SIG-M5 (cell line): Measurements from ENCODE around the gene HAUS7.

Experiments used
- DNase-seq: peaks from one replicate; lab custom pipeline; 2025; lab: John Stamatoyannopoulos, UW

The HAUS7 gene

GRCh38 chrX:153499341-153499740, 29.0 kb upstream of the HAUS7 start:
- DNase-seq, result no peak

DNA sequence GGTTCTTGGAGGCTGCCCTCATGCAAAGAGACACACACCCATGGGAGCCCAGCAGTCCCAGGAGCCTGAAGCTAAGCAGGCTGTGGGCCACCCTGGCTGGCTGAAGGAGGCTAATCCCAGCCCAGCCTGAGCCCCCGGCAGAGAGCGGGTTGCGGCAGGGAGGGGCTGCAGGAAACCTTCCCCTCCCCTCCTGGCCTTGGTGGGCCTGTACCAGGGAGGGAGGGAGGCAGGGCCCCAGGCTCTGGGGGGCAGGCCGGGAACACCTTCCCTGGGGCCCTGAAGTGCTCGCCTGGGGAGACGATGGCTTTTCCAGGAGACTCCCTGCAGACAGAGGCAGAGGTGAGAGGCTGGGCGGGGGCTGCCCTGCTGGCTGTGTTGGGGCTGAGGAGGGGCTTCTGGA, 28.1 kb upstream of the HAUS7 start:
- DNase-seq, result no peak

GRCh38 chrX:153496590-153496959, 26.2 kb upstream of the HAUS7 start:
- no peak for DNase-seq

DNA sequence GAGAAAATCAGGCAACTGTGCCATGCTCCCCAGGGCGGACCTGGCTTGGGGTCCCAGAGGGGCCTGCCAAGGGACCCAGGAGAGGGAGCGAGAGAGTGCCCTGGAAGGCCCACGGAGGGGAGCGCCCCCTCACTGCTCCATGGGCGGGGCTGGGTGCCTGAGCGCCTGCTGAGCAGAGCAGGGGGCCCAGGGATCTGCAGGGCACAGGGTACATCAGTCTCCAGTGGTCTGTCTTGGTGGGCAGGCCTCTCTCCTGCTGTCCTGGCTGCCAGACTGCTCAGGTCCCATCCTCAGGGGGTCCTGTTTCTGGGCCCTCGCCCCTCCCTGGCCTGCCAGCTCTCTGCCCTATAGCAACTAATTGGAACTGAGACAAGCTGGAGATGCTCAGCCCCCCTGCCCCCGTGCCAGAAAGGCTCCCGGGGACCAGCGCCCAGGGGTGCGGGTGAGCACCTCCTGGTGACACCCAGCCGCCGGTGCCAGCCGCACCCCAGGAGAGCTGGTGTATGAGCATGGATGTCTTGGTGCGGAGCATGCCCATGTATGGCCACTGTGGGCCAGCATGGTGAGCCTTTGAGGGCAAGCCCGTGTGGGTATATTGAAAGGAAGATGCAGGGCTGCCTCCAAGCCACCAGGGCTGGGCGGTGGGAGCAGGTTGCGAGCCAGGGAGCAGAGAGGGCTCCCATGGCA, 25.7 kb upstream of the HAUS7 start:
- DNase-seq, result no peak

DNA sequence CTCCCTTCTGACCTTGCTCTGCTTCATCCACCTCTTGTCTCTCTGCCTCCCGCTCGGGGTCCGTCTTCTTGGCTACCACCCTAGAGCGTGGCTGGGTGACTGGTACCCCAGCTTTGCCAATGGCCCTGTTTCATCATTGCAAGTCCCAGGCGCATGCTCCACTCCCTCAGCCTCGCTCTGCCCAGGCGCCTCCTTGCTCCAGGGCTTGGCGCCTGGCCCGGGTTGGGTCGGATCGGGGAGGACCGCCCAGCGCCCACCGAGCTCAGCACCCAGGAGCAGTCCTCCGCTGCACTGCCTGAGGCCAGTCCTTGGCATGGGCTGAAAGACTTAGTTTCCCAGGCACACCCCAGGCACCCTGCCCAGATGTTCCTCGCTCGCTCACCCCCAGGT, 25.0 kb upstream of the HAUS7 start:
- no peak for DNase-seq

DNA sequence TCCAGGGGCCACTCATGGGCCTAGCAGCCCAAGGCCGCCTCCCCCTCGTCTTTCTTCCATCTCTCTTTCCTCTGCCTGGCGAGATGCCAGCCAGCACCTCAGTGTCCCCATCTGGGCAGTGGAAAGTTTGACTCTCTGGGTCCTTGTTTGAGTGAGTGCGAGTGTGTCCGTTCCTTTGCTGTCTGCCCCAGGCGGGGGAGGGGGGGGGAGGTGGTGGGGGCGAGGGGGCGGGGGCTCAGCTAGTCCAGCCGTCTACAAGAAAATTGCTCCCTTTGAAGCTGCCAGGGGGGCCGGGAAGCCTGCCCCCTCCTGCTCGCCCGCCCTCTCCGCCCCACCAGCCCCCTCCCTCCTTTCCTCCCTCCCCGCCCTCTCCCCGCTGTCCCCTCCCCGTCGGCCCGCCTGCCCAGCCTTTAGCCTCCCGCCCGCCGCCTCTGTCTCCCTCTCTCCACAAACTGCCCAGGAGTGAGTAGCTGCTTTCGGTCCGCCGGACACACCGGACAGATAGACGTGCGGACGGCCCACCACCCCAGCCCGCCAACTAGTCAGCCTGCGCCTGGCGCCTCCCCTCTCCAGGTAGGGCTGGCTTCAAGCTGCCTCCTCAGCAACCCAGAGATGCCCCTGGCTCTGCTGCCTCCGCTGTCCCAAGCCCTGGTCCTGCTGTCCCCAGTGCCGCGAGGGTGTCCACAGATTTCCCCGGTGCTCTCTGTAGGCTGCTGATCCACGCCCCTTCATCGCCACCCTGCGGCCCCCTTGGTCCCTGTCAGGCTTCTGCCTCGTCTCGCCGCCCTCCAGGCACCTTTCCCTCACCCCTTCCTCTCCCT, 24.4 kb upstream of the HAUS7 start, which contains the start of gene BGN:
Gene BGN (plus strand): TSS at position 440 of the 821 bp plus-strand sequence. CDS start 9,652 bp downstream, outside the sequence.
- DNase-seq, result no peak

DNA sequence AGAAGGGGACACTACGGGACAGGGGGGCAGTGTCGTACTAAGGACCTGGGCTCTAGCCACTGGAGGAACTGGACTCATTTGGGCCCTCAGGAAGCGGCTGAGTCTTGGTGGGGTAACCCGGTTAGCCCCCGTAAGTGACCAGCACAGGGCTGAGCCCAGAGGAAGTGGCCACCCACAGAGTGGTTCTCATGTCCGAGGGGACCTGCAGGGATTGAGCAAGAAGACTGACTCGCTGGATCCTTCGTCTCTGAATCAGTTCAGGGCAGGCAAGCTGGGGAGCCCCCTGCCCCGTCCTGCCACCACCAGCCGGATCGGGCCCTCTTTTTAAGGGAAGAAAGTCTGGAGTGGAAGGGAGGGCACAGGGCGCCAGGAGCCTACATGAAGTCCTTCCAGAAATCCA, 23.7 kb upstream of the HAUS7 start:
- DNase-seq, result no peak

DNA sequence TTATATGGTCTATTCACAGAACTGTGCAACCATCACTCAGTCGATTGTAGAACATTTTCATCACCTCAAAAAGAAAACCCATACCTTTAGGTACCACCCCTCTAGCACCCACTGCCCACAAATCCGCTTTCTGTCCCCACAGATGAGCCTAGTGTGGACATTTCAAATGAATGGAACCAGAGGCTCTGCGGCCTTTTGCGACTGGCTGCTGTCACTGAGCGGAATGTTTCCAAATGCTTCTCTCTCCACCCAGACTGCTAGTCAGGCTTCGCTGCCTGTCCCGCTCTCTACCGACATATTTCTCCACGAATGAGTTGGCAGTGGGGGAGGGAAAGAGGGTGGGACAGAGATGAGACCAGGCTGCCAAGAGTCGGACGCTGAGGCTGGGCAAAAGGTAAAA, 22.7 kb upstream of the HAUS7 start:
- DNase-seq, result no peak

- DNase-seq, result no peak
Measured at GRCh38 chrX:153492543-153492942, 22.2 kb upstream of the HAUS7 start.

DNA sequence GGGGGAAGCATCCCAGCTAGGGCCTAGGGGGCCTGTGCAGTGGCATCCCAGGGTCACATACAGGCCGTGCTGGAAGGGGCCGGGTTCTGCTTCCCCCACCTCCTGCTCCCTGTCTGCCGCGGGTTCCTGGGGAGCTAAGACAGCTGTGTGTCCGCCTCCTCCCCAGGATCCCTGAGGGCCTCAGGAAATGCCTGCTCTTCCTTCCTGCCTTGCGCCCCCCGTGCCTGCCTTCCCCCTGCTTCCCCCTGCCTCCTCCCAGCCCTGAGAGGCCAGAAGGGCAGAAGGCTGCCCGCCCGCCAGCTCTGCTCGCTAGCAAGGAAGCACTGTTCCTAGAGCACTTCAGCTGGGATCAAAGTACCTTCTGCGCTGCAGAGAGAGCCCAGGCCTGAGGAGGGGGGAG, 21.5 kb upstream of the HAUS7 start:
- DNase-seq, result no peak

- DNase-seq, result no peak
Measured at GRCh38 chrX:153491351-153491914, 21.1 kb upstream of the HAUS7 start.

GRCh38 chrX:153490217-153490930, 20.0 kb upstream of the HAUS7 start:
- DNase-seq, result no peak

DNA sequence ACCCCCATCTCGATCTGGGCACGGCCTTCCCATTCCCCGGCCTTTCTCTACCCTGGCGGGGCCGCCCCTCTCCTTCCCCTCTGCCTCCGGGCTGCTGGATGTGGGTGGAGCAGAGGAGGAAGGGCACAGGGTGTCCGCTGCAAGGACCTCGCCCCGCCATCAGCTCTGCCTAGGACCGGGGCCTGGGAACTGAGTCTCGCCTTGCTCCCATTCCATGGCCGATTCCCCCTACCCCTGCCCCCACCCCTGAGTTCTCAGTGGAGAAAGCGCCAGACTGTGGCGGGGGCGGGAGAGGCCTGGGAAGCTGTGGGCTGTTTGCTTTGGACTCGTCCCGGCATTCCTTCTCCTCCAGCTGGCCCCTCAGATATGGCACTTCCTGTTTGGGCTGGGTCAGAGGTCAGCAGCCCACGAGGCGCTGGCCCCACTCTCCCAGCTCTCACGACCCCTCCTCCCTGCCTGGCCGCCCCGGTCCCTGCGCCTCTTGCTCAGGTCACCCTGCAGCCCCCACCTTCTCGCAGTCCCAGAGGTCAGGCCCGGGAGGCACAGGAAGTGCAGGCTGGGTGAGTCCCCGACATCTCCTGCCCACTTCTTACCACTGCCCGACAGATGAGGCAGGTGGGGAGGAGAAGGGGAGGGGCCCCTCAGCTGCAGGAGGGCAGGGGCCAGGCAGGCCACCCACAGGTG, 18.0 kb upstream of the HAUS7 start:
- no peak for DNase-seq

GRCh38 chrX:153487590-153488071, 17.3 kb upstream of the HAUS7 start:
- no peak for DNase-seq

- DNase-seq, result no peak
Measured at GRCh38 chrX:153486171-153486570, 15.8 kb upstream of the HAUS7 start.

DNA sequence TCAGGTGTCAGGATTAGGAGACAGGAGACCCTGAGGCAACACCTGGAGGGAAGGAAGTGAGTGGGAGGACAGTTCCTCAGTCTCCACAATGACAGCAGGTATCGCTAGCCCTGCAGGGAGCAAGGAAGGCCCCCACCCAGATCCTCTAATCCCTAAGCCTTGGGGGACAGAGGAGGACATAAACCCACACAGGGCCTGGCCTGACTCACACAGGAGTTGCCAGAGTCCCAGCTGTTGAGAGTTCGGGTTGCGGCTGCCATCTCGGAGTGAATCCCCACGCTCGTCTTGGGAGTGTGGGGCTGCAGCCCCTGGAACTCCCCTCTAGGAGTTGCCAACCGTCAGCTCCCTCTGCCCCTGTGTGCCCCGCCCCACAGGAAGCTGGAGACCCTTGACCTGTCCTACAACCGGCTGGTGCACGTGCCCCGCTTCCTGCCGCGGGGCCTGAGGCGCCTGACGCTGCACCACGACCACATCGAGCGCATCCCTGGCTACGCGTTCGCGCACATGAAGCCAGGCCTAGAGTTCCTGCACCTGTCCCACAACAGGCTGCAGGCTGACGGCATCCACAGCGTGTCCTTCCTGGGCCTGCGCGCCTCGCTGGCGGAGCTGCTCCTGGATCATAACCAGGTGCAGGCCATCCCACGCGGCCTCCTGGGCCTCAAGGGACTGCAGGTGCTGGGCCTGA, 15.2 kb upstream of the HAUS7 start:
- no peak for DNase-seq

DNA sequence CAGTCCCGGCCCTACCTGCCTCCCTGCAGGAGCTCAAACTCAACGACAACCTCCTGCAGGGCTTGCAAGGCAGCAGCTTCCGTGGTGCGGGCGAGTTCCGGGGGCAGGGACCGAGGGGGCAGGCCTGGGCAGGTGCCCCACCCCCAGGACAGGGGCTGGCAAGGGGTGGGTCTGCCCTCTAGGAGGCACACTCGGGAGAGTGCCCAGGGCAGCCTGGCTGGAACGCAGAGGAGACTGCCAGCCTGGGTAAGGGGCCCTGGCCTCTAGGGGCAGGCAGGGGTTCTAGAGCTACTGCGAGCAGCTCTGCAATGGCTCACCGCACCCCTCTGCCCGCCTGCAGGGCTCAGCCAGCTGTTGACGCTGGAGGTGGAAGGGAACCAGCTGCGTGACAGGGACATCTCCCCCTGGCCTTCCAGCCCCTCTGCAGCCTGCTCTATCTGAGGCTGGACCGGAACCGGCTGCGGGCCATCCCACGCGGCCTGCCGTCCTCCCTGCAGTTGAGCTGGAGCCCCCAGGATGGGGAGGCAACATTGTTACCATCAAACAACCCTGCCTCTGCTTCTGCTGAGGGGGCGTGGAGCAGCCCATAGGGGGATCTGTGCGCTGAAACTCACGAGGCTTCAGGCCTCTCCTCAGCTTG, 12.1 kb upstream of the HAUS7 start:
- DNase-seq, result no peak

DNA sequence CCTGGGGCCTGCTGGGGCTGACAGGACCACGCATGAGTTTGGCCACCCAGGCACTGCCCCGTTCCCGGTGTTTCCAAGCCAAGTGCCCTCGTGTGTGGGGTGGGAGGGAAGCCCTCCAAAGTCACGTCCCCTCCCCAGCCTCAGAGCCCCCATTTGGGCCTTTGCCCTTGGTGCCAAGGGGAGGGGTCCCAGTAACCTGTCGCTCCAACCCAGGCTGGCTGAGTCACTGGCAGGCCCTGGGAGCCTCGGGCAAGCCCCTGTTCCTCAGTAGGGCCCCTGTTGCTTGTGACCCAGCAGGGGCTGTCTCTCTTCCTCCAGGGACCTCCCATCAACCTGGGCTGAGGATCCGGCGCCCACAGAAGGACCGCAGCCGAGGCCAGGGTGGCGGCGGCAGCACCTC, 10.7 kb upstream of the HAUS7 start:
- DNase-seq, result no peak

- DNase-seq, result no peak
Measured at GRCh38 chrX:153478746-153479145, 8.4 kb upstream of the HAUS7 start.

DNA sequence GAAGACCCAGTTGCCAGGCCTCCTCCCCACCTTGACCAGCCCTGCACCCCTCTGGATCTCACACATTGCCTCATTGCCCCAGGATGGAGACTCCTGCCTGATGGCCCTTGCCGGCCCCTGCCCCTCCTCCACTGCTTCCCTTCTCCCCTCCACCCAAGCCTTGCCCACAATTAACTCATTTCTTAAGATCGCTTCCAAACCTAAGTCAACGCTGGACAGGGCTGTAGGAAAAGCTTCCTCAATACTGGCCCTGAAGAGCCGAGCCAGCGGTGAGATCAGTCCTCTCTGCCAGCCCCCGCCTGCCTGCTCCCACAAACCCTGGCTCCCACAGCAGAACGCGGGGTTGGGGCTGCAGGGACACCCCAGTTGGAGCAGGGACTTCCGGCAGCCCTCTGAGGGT, 7.5 kb upstream of the HAUS7 start:
- DNase-seq, result no peak

DNA sequence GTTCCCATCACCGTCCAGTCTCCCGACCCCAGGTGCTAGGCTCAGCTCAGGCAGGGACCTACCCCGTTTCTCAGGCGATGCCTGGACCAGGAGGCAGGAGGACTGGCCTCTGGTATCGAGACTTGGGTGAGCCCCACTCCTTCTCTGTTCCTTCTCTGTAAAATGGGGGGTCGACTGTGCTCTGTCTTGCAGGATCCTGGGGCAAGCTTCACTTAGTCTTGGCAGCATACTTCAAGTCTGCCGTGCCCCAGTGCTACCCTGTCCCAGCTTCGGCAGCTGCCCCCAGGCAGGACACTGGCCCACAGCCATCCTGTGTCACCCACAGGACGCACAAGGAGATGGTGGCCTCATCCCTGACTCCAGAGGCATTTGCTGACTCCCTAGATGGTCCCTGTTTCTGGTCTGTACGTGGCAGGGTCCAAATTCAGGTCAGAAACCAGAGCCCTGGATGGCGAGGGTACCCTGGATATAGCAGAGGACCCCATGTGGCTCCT, 7.0 kb upstream of the HAUS7 start:
- no peak for DNase-seq
